ENCODE measurements around the gene WDR35. TPM values are rescaled to one million over a fixed set of nuclear protein-coding genes. Genes with fewer than 3 reads are reported as not detected.

WDR35 gene
- total RNA-seq, 1 experiment from 2014 or later = 6.6 TPM

DNA sequence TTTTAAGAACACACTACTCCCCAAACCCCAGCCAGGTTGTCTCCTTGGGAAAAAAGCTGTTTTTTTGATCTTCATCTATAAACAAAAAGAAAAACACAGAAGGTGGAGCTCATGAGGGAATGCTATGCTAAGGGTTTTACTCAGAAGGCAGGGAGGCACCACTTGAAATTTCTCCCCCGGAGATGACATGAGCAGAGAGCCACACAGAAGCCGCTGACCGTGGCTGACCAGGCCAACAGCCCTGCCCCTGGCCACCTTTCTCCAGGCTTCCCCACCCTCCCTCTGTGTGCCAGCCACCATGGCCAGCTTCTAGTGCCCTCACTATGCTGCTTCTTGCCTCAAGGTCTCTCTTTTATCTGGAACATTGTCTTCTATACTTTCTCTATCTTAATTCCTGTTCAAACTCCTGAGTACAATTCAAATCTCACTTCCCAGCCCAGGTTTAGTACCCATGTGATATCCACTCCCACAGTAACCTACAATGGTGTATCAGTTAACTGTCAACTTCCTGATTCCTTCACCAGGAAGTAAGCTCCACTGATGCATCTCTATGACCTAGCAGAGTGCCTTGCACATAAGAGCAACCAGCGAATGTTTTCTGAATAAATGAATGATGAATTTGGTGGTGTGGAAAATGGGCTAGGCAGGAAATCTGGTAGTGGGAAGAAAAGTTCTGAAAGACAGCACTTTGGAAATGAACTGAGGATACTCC is 46.2 kb upstream of the WDR35 start:
- Histone ChIP-seq H3K9ac (ENCODE audit: low read length) (no peak overlapping the region), H4K20me1 (ENCODE audit: low read length) (peaks cover 8% of the 10 kb centered on the region; the same call in 1 of the 2 replicates), H3K9me3 (ENCODE audit: low read length) (no peaks in the 10 kb centered on the region), H2AFZ (ENCODE audit: low read length) (no peak overlapping the region), H3K4me3 (ENCODE audit: low read length) (no peak overlapping the region), H3K4me1 (ENCODE audit: insufficient read depth, low read length) (peaks cover 12% of the 10 kb centered on the region), H3K4me2 (ENCODE audit: low read length) (no peak overlapping the region), H3F3A (ENCODE audit: low read length, unreplicated experiment) (no peaks in the 10 kb centered on the region), H3K9me2 (replicated peaks; ENCODE audit: low read length) (no peaks in the 10 kb centered on the region), H3K27me3 (ENCODE audit: low read length) (no peaks in the 10 kb centered on the region), H3K79me2 (ENCODE audit: low read length) (peaks cover 23% of the 10 kb centered on the region), H3K36me3 (ENCODE audit: low read depth, low read length) (peaks cover 62% of the 10 kb centered on the region), H3K27ac (ENCODE audit: low read length) (no peak overlapping the region)
- no peak for ATAC-seq
- ChIA-PET CTCF (no interaction called here), POLR2A (ENCODE audit: unreplicated experiment) (no interaction called here)
- intact Hi-C loops (cut with micrococcal nuclease) = no loop called here
- no TSS peak for BruUV-seq (replicated peaks)
- DNase-seq = no peak
- TF ChIP-seq EZH2 (IDR thresholded peaks at IDR 0.05; ENCODE audit: low read length, unreplicated experiment) (no peak), EZH2phosphoT487 (IDR thresholded peaks at IDR 0.05; ENCODE audit: borderline replicate concordance, low read length) (no peak)
- TF ChIP-seq, protein P1, sequence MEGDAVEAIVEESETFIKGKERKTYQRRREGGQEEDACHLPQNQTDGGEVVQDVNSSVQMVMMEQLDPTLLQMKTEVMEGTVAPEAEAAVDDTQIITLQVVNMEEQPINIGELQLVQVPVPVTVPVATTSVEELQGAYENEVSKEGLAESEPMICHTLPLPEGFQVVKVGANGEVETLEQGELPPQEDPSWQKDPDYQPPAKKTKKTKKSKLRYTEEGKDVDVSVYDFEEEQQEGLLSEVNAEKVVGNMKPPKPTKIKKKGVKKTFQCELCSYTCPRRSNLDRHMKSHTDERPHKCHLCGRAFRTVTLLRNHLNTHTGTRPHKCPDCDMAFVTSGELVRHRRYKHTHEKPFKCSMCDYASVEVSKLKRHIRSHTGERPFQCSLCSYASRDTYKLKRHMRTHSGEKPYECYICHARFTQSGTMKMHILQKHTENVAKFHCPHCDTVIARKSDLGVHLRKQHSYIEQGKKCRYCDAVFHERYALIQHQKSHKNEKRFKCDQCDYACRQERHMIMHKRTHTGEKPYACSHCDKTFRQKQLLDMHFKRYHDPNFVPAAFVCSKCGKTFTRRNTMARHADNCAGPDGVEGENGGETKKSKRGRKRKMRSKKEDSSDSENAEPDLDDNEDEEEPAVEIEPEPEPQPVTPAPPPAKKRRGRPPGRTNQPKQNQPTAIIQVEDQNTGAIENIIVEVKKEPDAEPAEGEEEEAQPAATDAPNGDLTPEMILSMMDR (conservative IDR thresholded peaks at IDR 0.05; ENCODE audit: low read depth, low read length) = no peak

DNA sequence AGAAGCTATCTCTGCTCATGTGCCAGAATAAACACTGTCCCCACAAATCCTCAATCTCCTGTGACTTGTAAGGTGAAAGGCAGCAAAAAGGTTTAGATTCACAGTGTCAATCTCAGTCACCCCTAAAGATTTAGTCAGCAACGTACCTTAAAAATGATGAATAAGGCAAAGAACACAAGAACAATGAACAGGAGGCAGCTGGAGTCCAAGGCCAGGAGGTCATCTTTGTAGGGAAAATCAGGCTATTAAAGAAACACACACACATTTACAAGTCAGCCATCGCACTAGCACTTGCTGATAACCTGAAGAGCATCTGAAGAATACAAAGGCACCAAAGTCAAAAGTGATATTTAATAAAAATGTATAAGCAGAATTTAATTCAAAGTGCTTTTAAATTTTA is 44.9 kb upstream of the WDR35 start:
- Histone ChIP-seq H3K27ac (ENCODE audit: low read length) (no peak overlapping the region), H3K4me1 (ENCODE audit: insufficient read depth, low read length) (no peaks in the 10 kb centered on the region), H3K27me3 (ENCODE audit: low read length) (no peaks in the 10 kb centered on the region), H2AFZ (ENCODE audit: low read length) (no peak overlapping the region), H3K9me2 (replicated peaks; ENCODE audit: low read length) (no peaks in the 10 kb centered on the region), H3K79me2 (ENCODE audit: low read length) (peaks cover 15% of the 10 kb centered on the region; the same call in 1 of the 2 replicates), H3F3A (ENCODE audit: low read length, unreplicated experiment) (no peaks in the 10 kb centered on the region), H3K4me3 (ENCODE audit: low read length) (no peak overlapping the region), H3K9me3 (ENCODE audit: low read length) (no peaks in the 10 kb centered on the region), H3K36me3 (ENCODE audit: low read depth, low read length) (peaks cover 64% of the 10 kb centered on the region), H4K20me1 (ENCODE audit: low read length) (no peaks in the 10 kb centered on the region), H3K9ac (ENCODE audit: low read length) (no peak overlapping the region), H3K4me2 (ENCODE audit: low read length) (no peak overlapping the region)
- TF ChIP-seq, protein P1 (conservative IDR thresholded peaks at IDR 0.05; ENCODE audit: low read depth, low read length) = no peak
- TF ChIP-seq EZH2 (IDR thresholded peaks at IDR 0.05; ENCODE audit: low read length, unreplicated experiment) (no peak), EZH2phosphoT487 (IDR thresholded peaks at IDR 0.05; ENCODE audit: borderline replicate concordance, low read length) (no peak)
- no TSS peak for BruUV-seq (replicated peaks)
- POLR2A ChIA-PET (ENCODE audit: unreplicated experiment) = interaction anchor here (0.6 kb wide), 1 partner anchor 31 kb away, joined by 3 read pairs; no protein-coding TSS in a partner anchor
- ATAC-seq (no peak), DNase-seq (no peak)
- intact Hi-C loops (cut with micrococcal nuclease) = no loop called here
- CTCF ChIA-PET = no interaction called here

DNA sequence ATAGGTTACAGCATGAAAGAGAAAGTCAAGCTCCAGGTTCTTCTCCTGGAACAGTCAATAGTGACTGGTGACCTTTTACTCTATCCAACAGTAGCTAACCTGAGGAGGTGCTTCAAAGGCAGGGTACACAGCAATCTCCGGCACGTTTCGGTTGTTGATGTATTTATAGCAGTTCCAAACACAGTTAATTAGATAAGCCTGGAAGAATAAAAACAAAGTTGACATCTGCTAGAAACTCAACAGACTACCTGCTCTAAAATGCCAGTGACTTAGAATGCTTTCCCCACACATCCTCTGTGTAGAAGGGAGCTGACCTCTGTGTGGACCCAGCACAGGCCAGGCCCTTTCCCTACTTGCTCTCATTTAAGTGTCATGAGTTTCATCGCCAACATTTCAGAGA is 44.3 kb upstream of the WDR35 start:
- H3K36me3 ChIP-seq (ENCODE audit: low read depth, low read length) = peaks cover 61% of the 10 kb centered on the region
- no TSS peak for BruUV-seq (replicated peaks)
- no peak overlapping the region for H3K4me2 ChIP-seq (ENCODE audit: low read length)

More for the DNA sequence above, 44.3 kb upstream of the WDR35 start:
- no peak overlapping the region for H2AFZ ChIP-seq (ENCODE audit: low read length)
- DNase-seq (no peak), ATAC-seq (no peak)
- H3K27me3 ChIP-seq (ENCODE audit: low read length) = no peaks in the 10 kb centered on the region
- CTCF ChIA-PET = no interaction called here
- H4K20me1 ChIP-seq (ENCODE audit: low read length) = no peaks in the 10 kb centered on the region
- TF ChIP-seq EZH2phosphoT487 (IDR thresholded peaks at IDR 0.05; ENCODE audit: borderline replicate concordance, low read length) = no peak
- TF ChIP-seq, protein P1 (conservative IDR thresholded peaks at IDR 0.05; ENCODE audit: low read depth, low read length) = no peak
- no peak for TF ChIP-seq EZH2 (IDR thresholded peaks at IDR 0.05; ENCODE audit: low read length, unreplicated experiment)
- H3K4me1 ChIP-seq (ENCODE audit: insufficient read depth, low read length) = no peaks in the 10 kb centered on the region
- POLR2A ChIA-PET (ENCODE audit: unreplicated experiment) = no interaction called here
- H3K9me3 ChIP-seq (ENCODE audit: low read length) = no peaks in the 10 kb centered on the region
- no peaks in the 10 kb centered on the region for H3F3A ChIP-seq (ENCODE audit: low read length, unreplicated experiment)
- no peak overlapping the region for H3K9ac ChIP-seq (ENCODE audit: low read length)
- intact Hi-C loops (cut with micrococcal nuclease) = no loop called here
- H3K79me2 ChIP-seq (ENCODE audit: low read length) = peaks cover 12% of the 10 kb centered on the region; the same call in 1 of the 2 replicates
- H3K27ac ChIP-seq (ENCODE audit: low read length) = no peak overlapping the region
- H3K4me3 ChIP-seq (ENCODE audit: low read length) = no peak overlapping the region
- H3K9me2 ChIP-seq (replicated peaks; ENCODE audit: low read length) = no peaks in the 10 kb centered on the region
